Stimulated activated CD4-positive, alpha-beta T cell treated with anti-CD3 and anti-CD28 coated beads, Interleukin-2, amount 100 ng/mL, for 48 hours (primary cell): Measurements from ENCODE around the gene GNAS-AS1.
"Not testable (repeated sequence)": the region's sequence is repeated elsewhere in the genome, so short reads cannot be mapped to it uniquely, and the experiment has no call there.

Experiments
- DNase-seq, 2 donors: peaks; one replicate each; pipeline ENCODE4 v3.0.0-alpha.2; 2020

GNAS-AS1 gene

GRCh38 chr20:58833921-58834320 is 16.8 kb downstream of the GNAS-AS1 start:
- DNase-seq, result no peak

- no peak for DNase-seq
Observed at GRCh38 chr20:58832457-58832856, 18.2 kb downstream of the GNAS-AS1 start.

- DNase-seq, result no peak
Observed at GRCh38 chr20:58829531-58829941, 21.2 kb downstream of the GNAS-AS1 start.

GRCh38 chr20:58828804-58829203 is 21.9 kb downstream of the GNAS-AS1 start:
- not testable (repeated sequence) for DNase-seq

- no peak for DNase-seq
Observed at GRCh38 chr20:58828136-58828535, 22.6 kb downstream of the GNAS-AS1 start.

GRCh38 chr20:58826271-58826670 is 24.4 kb downstream of the GNAS-AS1 start:
- DNase-seq, result no peak

- no peak for DNase-seq
Observed at GRCh38 chr20:58825450-58825849, 25.3 kb downstream of the GNAS-AS1 start.

- no peak for DNase-seq
Observed at GRCh38 chr20:58824843-58825242, 25.9 kb downstream of the GNAS-AS1 start.

- no peak for DNase-seq
Observed at GRCh38 chr20:58822748-58823730, 27.7 kb downstream of the GNAS-AS1 start.

- DNase-seq, result no peak
Observed at GRCh38 chr20:58822149-58822548, 28.6 kb downstream of the GNAS-AS1 start.

GRCh38 chr20:58820515-58820914 is 30.2 kb downstream of the GNAS-AS1 start:
- DNase-seq, result not testable (repeated sequence)

GRCh38 chr20:58819921-58820320 is 30.8 kb downstream of the GNAS-AS1 start:
- DNase-seq, result no peak

GRCh38 chr20:58818586-58819285 is 32.0 kb downstream of the GNAS-AS1 start:
- DNase-seq, result peak; percentile 52 to 59

- DNase-seq, result no peak
Observed at GRCh38 chr20:58817748-58818147, 33.0 kb downstream of the GNAS-AS1 start.

- no peak for DNase-seq
Observed at GRCh38 chr20:58816957-58817651, 33.6 kb downstream of the GNAS-AS1 start.

- no peak for DNase-seq
Observed at GRCh38 chr20:58816051-58816450, 34.7 kb downstream of the GNAS-AS1 start.

GRCh38 chr20:58815448-58815847 is 35.3 kb downstream of the GNAS-AS1 start:
- no peak for DNase-seq

- no peak for DNase-seq
Observed at GRCh38 chr20:58813369-58813768, 37.3 kb downstream of the GNAS-AS1 start.

- DNase-seq, result no peak
Observed at GRCh38 chr20:58811334-58811733, 39.4 kb downstream of the GNAS-AS1 start.

- DNase-seq, result no peak
Observed at GRCh38 chr20:58810879-58811250, 39.8 kb downstream of the GNAS-AS1 start.

GRCh38 chr20:58810116-58810878 is 40.4 kb downstream of the GNAS-AS1 start:
- no peak for DNase-seq

GRCh38 chr20:58808271-58809046 is 42.2 kb downstream of the GNAS-AS1 start:
- no peak for DNase-seq
